HG02981 (cell line): ENCODE data around the gene PNPO.
"Not testable (repeated sequence)": the region's sequence is repeated elsewhere in the genome, so short reads cannot be mapped to it uniquely, and the experiment has no call there.

Source experiments
- ATAC-seq: cut with Tn5 transposase; IDR thresholded peaks from one replicate; pipeline ENCODE4 v1.9.1; 2021; ENCODE audit warnings: mild to moderate bottlenecking, moderate library complexity; ENCODE audit not compliant: unreplicated experiment

The PNPO gene

DNA sequence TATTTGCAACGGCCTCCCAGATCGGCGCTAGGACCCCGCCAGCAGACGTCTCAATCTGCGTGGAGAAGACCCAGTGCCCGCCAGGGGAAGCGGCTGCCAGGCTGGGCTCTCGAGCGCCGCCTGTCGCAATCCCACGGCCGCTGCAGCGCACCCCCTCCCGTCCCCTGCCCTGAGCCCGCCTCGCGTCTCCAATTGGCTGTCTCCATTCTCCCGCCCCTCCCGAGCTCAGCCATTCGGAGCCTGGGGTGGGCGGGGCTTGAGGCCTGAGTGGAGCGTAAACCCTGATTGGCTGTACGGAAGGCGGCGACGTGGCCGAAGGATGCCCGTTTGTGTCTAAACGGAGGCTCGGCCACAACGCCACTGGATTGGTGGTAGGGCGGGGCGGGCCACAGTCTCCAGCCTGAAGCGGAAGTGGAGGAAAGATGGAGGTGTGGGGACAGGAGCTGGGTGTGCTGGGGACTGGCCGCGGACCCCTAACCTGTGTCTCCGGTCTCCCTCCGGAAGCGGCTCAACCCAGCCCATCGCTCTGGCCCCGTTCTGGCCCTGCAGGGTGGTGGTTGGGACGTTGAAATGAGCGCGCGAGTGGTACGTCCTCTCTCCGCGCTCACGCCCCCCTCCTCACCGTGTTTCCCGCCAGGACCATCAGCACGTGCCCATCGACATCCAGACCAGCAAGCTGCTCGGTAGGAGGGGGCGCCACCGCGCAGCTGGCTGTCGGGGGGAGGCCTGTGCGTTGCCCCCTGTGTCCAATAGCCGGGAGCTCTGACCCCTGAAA is 29.5 kb downstream of the PNPO start, which contains the start of gene CDK5RAP3:
Gene CDK5RAP3, plus strand, starts transcription at position 389 of the 775 bp plus-strand sequence. Its CDS starts 34 bp downstream, at position 423.
- ATAC-seq, result peak; percentile 94

DNA sequence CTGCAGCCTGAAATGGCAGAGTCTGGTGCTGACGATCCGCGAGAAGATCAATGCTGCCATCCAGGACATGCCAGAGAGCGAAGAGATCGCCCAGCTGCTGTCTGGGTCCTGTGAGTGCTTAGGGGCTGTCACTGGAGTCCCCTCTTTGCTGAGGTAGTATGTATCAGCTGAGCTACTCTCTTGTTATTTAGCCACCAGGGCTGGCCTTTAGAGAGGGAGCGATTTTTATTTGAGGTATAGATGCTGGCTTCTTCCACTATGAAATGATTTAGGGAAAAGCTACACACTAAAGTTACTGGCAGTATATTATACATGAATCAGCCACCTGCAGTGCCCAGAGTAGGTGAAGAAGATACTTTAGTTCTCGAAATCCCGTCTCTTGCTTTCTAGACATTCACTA is 32.2 kb downstream of the PNPO start:
- ATAC-seq, result no peak

DNA sequence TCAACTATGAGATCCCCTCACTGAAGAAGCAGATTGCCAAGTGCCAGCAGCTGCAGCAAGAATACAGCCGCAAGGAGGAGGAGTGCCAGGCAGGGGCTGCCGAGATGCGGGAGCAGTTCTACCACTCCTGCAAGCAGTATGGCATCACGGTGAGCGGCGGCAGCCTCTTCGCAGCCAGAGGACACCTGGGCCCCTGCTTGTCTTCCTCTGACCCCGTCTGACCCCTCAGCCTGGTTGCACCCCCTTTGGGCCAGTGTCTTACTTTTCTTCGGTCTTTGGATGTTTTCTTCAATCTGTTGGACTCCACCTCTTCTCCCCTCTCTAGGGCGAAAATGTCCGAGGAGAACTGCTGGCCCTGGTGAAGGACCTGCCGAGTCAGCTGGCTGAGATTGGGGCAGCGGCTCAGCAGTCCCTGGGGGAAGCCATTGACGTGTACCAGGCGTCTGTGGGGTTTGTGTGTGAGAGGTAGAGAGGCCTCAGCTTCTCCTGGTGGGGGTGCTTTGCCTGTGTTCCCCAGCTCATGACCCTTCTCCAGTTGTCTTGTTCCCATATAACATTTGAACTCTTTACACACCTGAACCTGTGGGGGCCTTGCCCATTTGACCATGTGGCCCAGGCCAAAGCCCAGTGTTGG is 33.9 kb downstream of the PNPO start:
- ATAC-seq, result no peak

DNA sequence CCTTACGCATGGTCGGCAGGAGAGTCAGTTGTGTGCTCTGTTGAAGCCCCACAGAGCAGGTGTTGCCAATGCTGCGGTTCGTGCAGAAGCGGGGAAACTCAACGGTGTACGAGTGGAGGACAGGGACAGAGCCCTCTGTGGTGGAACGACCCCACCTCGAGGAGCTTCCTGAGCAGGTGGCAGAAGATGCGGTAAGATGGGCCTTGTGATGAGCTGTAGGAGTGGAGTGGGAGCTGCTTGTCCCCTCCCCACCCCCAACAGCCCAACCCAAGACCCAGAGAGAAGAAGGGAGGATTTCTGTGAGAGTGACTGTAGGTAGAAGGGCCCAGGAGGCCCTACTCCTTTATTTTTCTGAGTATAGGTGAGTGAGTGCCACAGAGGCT is 34.4 kb downstream of the PNPO start:
- ATAC-seq, result no peak

DNA sequence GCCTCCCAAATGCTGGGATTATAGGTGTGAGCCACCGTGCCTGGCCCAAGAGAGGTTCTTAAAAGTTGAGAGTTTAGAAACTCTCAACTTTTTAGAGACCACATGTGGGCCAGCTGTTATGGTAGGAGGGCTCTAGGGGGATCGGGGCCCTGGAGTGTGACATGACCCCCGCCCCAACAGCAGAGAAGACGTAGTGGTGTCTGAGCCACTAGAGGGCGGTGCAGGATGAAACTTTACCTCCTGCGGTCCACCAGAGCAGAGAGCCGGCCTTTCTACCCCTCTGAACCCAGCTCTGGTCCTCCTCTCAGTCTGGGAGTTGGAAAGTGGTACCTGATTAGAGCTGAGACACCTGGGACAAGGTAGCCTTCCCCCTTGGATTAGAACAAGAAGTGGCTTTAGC is 37.0 kb downstream of the PNPO start:
- no peak for ATAC-seq

DNA sequence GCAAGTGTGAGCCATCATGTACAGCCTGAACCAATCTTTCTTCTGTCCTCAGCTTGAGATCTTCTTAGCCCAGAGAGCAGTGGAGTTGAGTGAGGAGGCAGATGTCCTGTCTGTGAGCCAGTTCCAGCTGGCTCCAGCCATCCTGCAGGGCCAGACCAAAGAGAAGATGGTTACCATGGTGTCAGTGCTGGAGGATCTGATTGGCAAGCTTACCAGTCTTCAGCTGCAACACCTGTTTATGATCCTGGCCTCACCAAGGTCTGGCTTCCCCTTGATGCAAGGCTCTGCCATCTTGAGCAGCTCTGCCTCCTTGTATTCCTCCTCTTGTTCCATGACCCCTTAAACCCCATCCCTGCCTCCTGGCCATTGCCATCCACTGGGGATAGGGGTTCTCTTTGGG is 39.2 kb downstream of the PNPO start:
- ATAC-seq, result no peak

DNA sequence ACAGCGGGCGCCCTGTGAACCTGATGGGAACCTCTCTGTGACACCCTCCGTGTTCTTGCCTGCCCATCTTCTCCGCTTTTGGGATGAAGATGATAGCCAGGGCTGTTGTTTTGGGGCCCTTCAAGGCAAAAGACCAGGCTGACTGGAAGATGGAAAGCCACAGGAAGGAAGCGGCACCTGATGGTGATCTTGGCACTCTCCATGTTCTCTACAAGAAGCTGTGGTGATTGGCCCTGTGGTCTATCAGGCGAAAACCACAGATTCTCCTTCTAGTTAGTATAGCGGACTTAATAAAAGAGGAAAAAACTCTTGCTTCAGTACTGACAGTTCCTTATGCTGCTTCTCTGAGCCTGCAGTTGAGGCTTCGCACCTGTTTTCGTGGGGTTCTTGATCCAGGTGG is 40.1 kb downstream of the PNPO start:
- ATAC-seq, result no peak

DNA sequence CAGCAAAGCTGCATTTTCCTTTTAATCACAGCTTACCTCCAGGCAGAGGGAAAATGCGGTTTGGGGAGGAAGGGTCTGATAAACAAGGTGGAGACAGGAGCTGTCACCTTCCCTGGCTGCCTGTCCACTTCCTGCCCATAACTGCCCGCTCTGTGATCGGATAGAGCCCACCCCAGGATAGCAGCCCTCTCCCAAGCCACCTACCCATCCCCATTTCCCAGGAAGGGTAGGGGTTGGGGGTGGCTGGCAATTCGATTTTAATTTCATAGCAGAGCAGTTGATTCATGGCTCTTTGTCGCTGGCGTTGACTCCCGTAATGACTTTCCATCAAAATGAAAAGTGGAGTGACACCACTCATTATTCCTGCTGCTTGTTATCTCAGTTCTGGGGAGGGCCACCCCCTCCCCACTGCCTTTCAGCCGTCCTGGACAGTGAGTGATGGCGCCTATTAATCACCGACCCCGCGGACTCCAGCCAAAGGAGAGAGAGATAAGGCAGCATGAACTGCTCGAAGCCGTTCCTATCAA is 40.8 kb downstream of the PNPO start:
- ATAC-seq, result no peak

DNA sequence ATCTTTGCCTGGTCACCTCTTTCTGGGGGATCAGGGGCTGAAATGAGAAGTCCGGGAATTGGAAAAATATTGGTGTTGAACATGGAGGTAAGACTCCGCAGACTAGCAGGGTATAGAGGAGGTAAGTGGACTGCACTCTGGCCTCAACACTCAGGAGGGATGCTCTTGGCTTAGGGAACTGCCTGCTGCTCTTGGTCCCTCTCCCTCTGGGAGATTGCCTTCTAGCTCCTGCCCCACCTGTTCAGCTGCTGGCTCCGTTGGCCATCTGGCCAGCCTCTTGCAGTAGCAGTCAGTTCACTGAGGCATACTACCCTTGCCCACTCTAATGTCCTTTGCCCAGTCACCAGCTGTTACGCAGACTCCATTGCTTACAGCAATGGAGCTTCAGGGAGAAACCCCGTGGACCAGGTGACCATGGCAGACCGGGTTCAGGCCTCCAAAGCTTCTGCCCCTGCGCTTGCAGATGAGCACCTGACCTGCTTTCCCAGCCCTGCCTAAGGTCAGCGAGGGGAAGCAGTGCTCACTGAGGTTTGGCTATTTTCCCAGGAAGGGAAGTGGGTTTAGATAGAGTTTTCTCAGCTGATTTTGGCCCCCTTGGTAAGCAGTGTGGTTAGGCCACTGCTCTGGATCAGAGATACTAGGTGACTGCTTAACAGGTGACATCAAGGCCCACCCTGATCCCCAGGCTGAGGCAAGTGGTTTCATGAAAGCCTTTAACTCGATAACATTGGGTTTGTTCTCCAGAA is 41.4 kb downstream of the PNPO start:
- ATAC-seq, result no peak

DNA sequence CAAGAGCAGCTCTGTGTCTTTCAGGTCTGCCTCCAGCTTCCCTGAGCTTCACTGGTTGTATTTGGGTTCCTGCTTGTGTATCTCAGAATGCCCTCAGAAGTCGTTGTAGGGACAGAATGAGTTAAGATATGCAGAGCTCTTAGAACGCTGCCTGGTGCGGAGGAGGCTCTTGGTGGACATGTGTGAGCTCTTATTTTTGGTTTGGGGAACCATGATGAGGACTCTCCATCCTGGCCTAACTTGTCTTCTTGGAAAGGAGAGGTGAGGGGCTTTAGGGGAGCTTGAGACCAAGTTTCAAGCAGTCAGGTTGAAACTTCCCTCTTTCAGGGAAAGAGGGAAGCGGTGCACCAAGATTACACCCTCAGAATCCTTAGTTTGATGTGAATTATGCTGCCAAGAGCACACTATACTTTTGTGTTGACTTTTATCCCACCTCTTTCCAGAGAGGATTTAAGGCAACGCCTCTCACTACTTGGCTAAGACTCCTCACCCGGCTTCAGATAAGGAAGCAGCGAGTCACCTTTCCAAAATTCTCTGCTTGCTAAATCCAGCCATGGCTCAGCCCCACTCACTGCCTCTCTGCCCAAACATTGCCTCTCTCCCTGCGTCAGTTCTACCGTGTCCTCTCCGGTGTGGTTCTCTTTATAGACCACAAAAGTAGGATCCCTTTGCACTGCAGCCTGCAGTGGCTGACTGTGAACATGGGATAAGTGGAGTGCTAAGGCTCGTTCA is 42.3 kb downstream of the PNPO start:
- ATAC-seq, result no peak

DNA sequence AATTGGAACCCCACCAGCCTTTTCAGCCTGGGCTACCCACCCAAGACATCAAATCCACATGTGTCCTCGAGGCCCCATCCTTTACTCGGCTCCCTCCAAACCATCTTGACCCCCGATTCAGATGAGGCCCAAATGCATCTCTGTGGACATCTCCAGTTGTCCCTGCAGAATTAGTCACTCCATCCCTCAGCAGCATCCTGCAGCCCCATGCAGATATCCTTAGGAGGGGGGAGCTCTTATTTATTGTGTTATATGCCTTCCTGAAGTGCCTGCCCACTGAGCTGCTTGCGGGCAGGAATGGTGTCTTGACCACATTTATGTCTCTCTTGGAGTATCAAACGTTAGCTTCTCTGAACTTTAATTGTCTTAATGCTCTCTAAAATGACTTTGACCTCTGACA is 45.1 kb downstream of the PNPO start:
- no peak for ATAC-seq

DNA sequence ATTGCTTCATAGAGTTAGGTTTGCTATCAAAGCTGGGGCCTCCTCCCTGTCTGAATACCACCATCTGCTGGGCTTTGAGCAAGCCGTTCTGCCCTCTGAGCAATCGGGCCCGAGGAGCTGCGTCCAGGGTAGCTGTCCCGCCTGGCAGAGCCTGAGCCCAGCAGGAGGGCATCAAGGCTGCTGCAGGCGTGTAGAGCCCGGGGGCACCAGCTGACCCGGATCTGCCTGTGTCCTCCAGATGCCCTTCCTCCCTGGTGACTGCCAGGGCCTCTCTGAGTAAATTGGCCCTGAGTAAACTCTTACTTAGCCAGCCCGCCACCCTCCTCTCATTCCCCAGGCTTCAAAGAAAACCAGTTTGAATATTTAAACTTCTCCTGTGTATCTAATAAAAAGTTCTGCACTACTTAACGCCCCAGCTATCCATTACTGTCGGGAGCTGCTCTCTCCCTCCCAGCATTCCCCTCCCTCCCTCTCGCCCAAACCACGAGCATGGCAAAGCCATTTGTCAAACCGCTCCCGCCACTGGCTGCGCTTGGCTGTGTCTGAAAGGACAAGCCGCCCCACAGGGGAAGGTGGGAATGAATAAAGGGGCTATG is 46.0 kb downstream of the PNPO start:
- ATAC-seq, result no peak

DNA sequence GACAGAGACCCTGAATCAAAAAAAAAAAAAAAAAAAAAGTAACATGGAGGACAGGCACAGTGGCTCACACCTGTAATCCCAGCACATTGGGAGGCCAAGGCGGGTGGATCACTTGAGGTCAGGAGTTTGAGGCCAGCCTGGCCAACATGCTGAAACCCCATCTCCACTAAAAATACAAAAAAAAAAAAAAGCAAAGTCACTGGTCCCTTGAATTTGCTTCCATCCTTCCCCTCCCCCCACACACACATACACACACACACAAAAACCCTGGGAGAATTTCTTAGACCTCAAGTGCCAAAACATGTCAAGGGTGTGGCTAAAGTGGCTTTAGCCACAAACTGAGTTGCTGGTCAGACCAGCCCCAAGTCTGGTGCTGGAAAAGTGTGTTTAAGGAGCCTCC is 47.1 kb downstream of the PNPO start:
- not testable (repeated sequence) for ATAC-seq

DNA sequence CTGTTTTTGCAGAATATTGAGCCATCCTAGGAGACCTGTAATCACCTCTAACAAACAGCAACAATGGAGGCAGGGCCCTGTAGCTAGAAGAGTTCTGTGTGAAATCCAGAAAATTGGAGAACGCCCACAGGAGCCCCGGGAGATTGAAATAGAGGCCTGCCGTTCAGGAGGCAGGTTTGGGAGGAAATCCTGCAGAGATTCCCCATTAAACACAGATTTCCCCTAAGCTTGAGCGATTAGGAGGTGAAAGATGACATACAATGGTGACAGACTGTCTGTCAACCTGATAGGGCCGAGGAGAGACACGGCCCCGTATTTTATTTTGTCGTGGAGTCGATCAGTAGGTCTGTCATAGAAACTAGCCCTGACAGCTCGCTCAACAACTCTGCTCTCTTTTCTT is 47.8 kb downstream of the PNPO start:
- no peak for ATAC-seq

DNA sequence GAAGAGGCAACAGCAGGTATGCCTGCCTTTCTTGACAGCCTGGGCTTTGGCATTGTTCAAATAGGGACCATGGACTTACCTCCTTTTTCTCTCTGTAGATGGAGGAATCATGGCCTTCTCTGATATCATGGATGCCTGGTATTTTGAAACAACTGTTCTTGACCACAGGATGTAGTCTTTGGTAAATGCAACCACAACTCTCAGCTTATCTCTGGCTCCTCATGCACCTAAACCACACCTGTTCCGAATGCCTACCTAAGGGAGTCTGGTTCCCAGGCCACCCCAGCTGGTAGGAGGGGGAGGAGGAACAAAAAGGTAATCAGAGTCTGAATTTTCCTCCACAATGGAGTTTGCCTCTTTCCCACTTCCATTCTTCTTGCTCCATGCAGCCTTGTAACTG is 48.3 kb downstream of the PNPO start:
- no peak for ATAC-seq

DNA sequence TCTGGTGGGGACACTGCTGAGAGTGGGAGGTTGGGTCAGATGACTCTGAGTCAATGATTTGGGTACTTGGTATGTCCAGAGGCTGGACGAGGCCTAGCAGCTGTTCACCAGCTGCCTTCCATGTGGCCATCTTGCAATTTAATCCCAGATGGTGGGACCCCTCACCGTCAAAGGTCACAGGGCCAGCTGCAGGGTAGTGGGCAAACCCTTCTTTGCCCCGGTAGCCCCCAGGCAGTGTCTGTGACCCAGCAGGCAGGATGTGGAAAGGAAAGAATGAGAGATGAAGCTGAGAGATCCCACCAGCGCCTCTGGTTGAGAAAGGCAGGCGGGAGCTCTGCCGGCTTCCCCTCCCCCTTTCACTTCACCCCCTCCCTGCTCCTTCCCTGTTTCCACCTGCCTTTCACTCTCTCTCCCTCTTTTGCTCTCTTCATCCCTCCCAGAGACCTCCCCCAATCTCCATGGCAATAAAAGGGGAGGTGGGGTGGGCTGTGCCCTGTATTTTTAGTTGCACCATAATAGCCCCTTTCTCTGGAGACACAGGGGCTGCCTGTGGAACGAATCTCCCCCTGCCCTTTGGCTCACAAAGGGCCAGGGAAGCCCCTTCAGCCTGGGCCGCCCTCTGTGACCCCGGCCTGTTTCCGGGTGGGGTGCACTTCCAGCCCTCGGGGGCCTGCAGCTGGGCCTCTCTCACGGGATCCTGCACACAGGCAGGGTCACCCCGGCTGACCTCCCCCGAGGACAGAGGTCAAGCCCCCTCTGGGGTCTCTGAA is 49.8 kb downstream of the PNPO start:
- ATAC-seq, result no peak

DNA sequence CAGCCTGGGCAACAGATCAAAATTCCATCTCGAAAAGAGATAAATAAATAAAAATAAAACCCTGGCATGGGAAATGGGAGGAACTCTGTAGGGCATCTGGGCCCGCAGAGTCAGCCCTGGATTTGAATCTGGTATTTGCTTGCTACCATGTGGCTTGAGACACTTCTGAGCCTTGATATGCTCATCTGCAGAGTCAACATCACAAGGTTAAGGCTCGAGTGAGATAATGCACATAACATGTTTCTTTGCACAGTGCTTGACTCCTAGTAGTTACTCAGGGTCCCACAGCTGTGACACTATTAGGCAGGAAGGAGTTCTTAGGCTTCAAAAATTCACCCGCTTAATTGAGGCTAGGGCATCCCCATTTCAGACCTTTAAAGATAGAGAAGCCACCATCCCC is 50.8 kb downstream of the PNPO start:
- ATAC-seq, result no peak

DNA sequence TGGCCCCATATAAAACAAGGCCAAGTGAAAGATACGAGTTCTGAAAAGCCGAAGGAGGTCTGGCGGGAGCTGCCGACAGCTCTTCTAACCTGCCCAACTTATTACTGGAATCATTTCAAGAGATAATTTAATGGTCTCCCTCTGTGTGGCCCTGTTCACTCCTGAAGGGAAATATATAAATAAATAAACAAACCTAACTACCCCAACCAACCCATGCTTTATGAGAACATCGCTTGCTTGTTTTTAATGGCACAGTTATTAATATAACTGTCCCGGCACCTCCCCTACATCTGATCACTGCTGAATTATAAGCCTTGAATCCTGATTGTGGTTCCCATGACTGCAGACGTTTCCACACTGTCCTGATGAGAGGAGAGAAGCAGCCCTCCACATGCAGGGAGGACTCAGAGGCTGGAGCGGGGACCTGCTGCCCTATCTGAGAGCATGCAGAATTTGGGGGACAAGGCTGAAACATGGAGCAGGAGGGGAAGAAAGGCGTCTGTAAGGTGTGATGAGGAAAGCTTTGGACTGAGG is 51.7 kb downstream of the PNPO start:
- no peak for ATAC-seq

DNA sequence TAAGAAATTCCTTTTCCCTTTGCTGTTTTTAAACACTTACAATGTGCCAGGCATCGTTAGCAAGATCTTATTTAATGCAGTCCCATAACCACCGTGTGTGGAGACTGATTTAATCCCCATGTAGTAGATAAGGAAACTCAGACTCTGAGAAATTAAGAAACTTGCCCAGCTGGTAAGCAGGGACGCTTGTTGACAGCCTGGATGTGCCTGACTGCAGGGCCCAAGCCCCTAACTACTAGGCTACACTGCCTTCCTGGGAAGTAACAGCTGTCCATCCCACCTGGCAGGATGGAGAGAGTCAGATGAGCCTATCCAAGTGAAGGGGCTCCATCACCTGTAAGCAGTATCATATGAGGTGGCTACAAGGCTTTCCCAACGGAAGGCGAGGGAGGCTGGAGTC is 52.6 kb downstream of the PNPO start:
- no peak for ATAC-seq

DNA sequence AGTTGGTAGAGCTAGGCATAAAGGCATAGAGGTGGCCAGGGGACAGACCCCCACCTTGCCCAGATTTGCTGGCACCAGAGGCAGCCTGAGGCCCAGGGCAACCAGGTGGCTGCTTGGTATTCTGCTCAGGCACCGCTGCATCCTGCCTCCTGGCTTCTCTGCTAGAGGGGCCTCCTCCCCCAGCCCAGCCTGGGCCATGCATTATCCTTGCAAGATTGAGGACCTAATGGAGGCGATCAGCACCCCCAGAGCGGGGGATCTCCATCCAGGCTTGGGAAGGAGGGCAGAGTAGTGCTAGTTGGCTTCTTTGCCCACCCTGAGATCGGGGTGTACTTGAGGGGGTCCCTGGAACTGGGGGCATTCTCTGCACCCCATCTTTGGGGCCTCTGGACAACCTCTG is 53.4 kb downstream of the PNPO start:
- ATAC-seq, result no peak
